Muscle layer of duodenum (tissue), 2 donors: Measurements from ENCODE around the gene RNF14.

ENCODE experiments used
- H3K27ac ChIP-seq: one replicate; pipeline ENCODE4 v1.7.0; 2013; ENCODE audit warnings: mild to moderate bottlenecking, low read length
- H3K27me3 ChIP-seq: one replicate; pipeline ENCODE4 v1.7.0; 2013; ENCODE audit warnings: low read depth, mild to moderate bottlenecking, control low read depth, low read length
- H3K36me3 ChIP-seq, 2 donors: one replicate each; pipeline ENCODE4 v1.7.0; 2013; ENCODE audit warnings: low read length in 2 of 2, control low read depth in 1 of 2, mild to moderate bottlenecking in 1 of 2; ENCODE audit not compliant: insufficient read depth in 2 of 2, control insufficient read depth in 1 of 2
- H3K4me1 ChIP-seq, 2 donors: one replicate each; pipeline ENCODE4 v1.7.0; 2013; ENCODE audit warnings: low read length in 2 of 2, mild to moderate bottlenecking in 2 of 2, control low read depth in 1 of 2, moderate library complexity in 1 of 2; ENCODE audit not compliant: insufficient read depth in 2 of 2, control insufficient read depth in 1 of 2
- H3K4me3 ChIP-seq, 2 donors: one replicate each; pipeline ENCODE4 v1.7.0; 2013; ENCODE audit warnings: low read length in 2 of 2, low read depth in 1 of 2, mild to moderate bottlenecking in 1 of 2
- H3K9me3 ChIP-seq, 2 donors: one replicate each; pipeline ENCODE4 v1.7.0; 2013; ENCODE audit warnings: low read length in 2 of 2, control low read depth in 1 of 2, mild to moderate bottlenecking in 1 of 2; ENCODE audit not compliant: control insufficient read depth in 1 of 2
- donor health status: healthy.

RNF14 gene

GRCh38 chr5:142008813-142009212 lies 39.9 kb downstream of the RNF14 start:
- Histone ChIP-seq H3K27ac (no peak overlapping the region), H3K4me3 (no peak overlapping the region), H3K9me3 (no peaks in the 10 kb centered on the region), H3K27me3 (no peaks in the 10 kb centered on the region), H3K36me3 (peaks cover 22 to 28% of the 10 kb centered on the region in 2 donors), H3K4me1 (peaks cover 0 to 14% of the 10 kb centered on the region in 2 donors)

- Histone ChIP-seq H3K4me1 (peaks cover 4 to 15% of the 10 kb centered on the region in 2 donors), H3K9me3 (no peaks in the 10 kb centered on the region), H3K36me3 (peaks cover 16 to 19% of the 10 kb centered on the region in 2 donors), H3K27ac (no peak overlapping the region), H3K27me3 (no peaks in the 10 kb centered on the region), H3K4me3 (no peak overlapping the region)
These were observed 41.0 kb downstream of the RNF14 start for GRCh38 chr5:142009886-142010285.

GRCh38 chr5:142011572-142012185 lies 42.8 kb downstream of the RNF14 start:
- H3K27ac ChIP-seq, result no peak overlapping the region
- H3K27me3 ChIP-seq, result no peaks in the 10 kb centered on the region
- H3K9me3 ChIP-seq, result no peaks in the 10 kb centered on the region
- peaks cover 4 to 15% of the 10 kb centered on the region in 2 donors for H3K4me1 ChIP-seq
- H3K36me3 ChIP-seq, result peaks cover 5 to 8% of the 10 kb centered on the region in 2 donors
- peak overlapping the region; percentile 87 to 93 for H3K4me3 ChIP-seq

DNA sequence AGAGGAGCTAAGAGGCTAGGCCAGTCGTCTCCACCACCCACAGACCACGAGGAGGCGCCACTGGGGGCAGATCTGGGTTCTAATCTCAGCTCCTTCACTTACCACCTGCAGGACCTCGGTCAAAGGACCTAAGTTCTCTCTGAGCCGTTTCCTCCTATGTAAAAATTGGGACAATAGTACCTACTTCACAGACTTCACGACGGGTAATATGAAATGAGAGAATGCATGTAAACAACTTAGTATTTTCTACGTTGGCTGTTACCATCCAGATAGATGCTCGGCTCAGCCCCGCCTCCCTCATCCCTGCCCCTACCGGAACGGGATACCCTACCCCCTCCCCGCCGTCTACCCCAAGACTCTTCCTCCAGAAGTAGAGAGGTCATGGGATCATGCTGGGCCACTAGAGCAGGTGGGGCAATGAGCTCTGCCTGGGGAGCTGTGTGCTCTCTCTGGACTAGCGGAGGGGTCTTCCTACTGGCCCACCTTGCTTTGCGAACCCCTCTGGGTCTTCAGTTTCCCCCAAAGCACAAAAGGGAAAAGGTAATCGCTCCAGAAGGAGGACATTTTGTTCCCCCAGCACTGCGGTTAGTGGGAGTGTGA lies 43.4 kb downstream of the RNF14 start:
- Histone ChIP-seq H3K27ac (peak overlapping the region; percentile 90), H3K9me3 (no peaks in the 10 kb centered on the region), H3K36me3 (peaks cover 5 to 8% of the 10 kb centered on the region in 2 donors), H3K4me3 (peak overlapping the region; percentile 87 to 93), H3K4me1 (peaks cover 4 to 15% of the 10 kb centered on the region in 2 donors), H3K27me3 (no peaks in the 10 kb centered on the region)

DNA sequence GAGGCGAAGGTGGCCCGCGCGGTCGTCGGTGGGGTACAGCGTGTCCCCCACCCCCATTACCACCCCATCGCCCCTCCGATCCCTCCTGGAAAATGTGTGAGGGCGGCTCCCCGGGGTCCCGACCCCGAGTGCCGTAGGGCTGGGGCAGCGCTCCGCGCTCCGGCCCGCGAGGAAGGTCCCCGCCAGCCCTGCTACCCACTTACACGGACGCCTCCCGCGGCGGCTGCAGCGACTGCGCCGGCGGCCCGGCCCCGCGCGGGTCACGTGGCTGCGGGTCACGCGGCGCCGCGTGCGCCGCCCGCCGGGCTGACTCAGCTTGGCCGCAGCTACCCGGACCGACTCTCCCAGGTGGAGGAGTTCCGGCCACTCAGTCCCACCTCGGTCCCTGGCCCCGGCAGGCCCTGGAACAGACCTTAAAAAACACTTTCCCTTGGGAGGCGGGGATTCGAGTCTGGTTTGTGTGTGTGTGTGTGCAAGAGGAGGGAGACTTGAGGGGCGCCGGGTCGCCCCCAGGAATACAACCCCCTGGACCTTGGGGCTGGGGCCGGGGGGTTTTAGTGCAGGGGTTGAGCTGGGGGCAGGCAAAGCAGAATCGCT lies 44.0 kb downstream of the RNF14 start, which contains the start of gene GNPDA1:
Gene GNPDA1, minus strand, starts transcription at position 236 of the 597 bp plus-strand sequence. CDS start 992 bp downstream, outside the sequence.
- peaks cover 4 to 15% of the 10 kb centered on the region in 2 donors for H3K4me1 ChIP-seq
- H3K27ac ChIP-seq, result peak within 1 kb of the TSS; percentile 90
- H3K4me3 ChIP-seq, result peak within 1 kb of the TSS; percentile 87 to 93
- H3K36me3 ChIP-seq, result peaks cover 3 to 4% of the 10 kb centered on the region in 2 donors
- no peaks in the 10 kb centered on the region for H3K9me3 ChIP-seq
- H3K27me3 ChIP-seq, result no peaks in the 10 kb centered on the region

DNA sequence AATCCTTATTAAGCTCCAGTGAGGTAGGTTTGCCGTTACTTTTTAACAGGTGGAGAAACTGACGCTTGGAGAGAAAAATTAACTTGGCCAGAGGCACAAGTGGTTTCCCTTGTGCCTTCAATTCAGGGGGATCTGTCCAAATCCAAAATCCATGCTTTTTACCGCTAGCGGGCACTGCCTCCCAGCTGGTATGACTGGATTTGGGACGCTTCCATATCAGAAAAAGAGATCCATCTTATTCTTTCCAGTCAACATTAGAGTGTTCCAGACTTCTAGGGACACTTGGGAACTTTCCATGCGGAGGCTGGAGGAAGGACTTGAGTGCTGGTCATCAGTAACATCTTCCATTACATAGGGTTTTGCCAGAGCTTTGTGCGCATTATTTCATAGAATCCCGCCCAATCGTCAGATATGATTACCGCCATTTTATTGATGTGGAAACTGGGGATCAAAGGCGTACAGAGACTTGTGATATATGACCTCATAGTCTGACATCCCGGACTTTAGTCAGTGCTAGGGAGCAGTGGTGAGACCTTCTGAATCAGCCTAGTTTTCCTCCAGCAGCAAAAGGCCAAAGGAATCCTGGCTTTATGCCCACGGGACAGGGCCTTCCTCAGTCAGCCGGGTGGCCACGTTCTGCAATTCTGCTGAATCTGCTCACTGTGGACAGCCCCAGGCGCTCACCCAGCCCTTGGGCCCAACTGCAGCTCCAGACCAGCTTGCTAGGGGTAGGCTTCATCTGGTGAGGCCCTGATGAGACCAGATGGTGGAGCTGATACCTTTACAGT lies 45.0 kb downstream of the RNF14 start:
- H3K4me1 ChIP-seq, result peaks cover 4 to 15% of the 10 kb centered on the region in 2 donors
- no peaks in the 10 kb centered on the region for H3K27me3 ChIP-seq
- H3K4me3 ChIP-seq, result no peak overlapping the region
- H3K36me3 ChIP-seq, result peaks cover 0 to 3% of the 10 kb centered on the region in 2 donors
- H3K27ac ChIP-seq, result peak overlapping the region; percentile 90
- H3K9me3 ChIP-seq, result no peaks in the 10 kb centered on the region

- no peaks in the 10 kb centered on the region for H3K27me3 ChIP-seq
- H3K9me3 ChIP-seq, result no peaks in the 10 kb centered on the region
- H3K36me3 ChIP-seq, result peaks cover 0 to 3% of the 10 kb centered on the region in 2 donors
- peaks cover 4 to 15% of the 10 kb centered on the region in 2 donors for H3K4me1 ChIP-seq
- H3K4me3 ChIP-seq, result no peak overlapping the region
- H3K27ac ChIP-seq, result peak overlapping the region; percentile 37
These were observed 46.1 kb downstream of the RNF14 start for GRCh38 chr5:142014911-142015584.

- no peaks in the 10 kb centered on the region for H3K27me3 ChIP-seq
- peaks cover 0 to 3% of the 10 kb centered on the region in 2 donors for H3K36me3 ChIP-seq
- H3K4me1 ChIP-seq, result peaks cover 4 to 15% of the 10 kb centered on the region in 2 donors
- H3K27ac ChIP-seq, result peak overlapping the region; percentile 37
- H3K9me3 ChIP-seq, result peaks cover 0 to 4% of the 10 kb centered on the region in 2 donors
- H3K4me3 ChIP-seq, result no peak overlapping the region
These were observed 47.1 kb downstream of the RNF14 start for GRCh38 chr5:142015781-142016533.

GRCh38 chr5:142016556-142016955 lies 47.7 kb downstream of the RNF14 start:
- no peak overlapping the region for H3K4me3 ChIP-seq
- no peaks in the 10 kb centered on the region for H3K36me3 ChIP-seq
- H3K27ac ChIP-seq, result peak overlapping the region; percentile 37
- peaks cover 0 to 4% of the 10 kb centered on the region in 2 donors for H3K9me3 ChIP-seq
- peaks cover 4 to 15% of the 10 kb centered on the region in 2 donors for H3K4me1 ChIP-seq
- no peaks in the 10 kb centered on the region for H3K27me3 ChIP-seq

- Histone ChIP-seq H3K4me3 (no peak overlapping the region), H3K27ac (no peak overlapping the region), H3K36me3 (no peaks in the 10 kb centered on the region), H3K27me3 (no peaks in the 10 kb centered on the region), H3K9me3 (peaks cover 0 to 4% of the 10 kb centered on the region in 2 donors), H3K4me1 (peaks cover 4% of the 10 kb centered on the region in 2 donors)
These were observed 49.0 kb downstream of the RNF14 start for GRCh38 chr5:142017832-142018427.
